Kasumi-1 (cell line): ENCODE data around the gene SLC37A2.
A peak's percentile ranks its signal among the peaks of the same experiment; 100 is the strongest.
"Not testable (repeated sequence)": the region's sequence is repeated elsewhere in the genome, so short reads cannot be mapped to it uniquely, and the experiment has no call there.

Experiments used
- DNase-seq, 2 experiments: peaks; one replicate each; lab custom pipeline; 2025; lab: John Stamatoyannopoulos, UW

Gene SLC37A2

GRCh38 chr11:125062931-125063428 lies at the start of gene SLC37A2:
SLC37A2 (plus strand) TSS chr11:125063305; CDS start chr11:125063368, 63 bp downstream.
- peak; percentile 8 to 9 for DNase-seq

- DNase-seq: no peak
Observed at GRCh38 chr11:125016413-125016812, 46.7 kb upstream of the SLC37A2 start.

- no peak for DNase-seq
Observed at GRCh38 chr11:125020342-125020741, 42.8 kb upstream of the SLC37A2 start.

- DNase-seq: no peak
Observed at GRCh38 chr11:125022551-125022950, 40.6 kb upstream of the SLC37A2 start.

- DNase-seq: no peak
Observed at GRCh38 chr11:125025968-125026367, 37.1 kb upstream of the SLC37A2 start.

- not testable (repeated sequence) for DNase-seq
Observed at GRCh38 chr11:125029431-125029830, 33.7 kb upstream of the SLC37A2 start.

GRCh38 chr11:125036933-125037332 lies 26.2 kb upstream of the SLC37A2 start:
- DNase-seq: no peak

- DNase-seq: no peak
Observed at GRCh38 chr11:125049164-125049792, 13.8 kb upstream of the SLC37A2 start.

GRCh38 chr11:125052047-125052446 lies 11.1 kb upstream of the SLC37A2 start:
- no peak for DNase-seq

GRCh38 chr11:125053167-125053566 lies 9.9 kb upstream of the SLC37A2 start:
- no peak for DNase-seq

GRCh38 chr11:125055107-125055715 lies 7.9 kb upstream of the SLC37A2 start:
- no peak for DNase-seq

GRCh38 chr11:125056111-125056510 lies 7.0 kb upstream of the SLC37A2 start:
- not testable (repeated sequence) for DNase-seq

GRCh38 chr11:125056931-125057692 lies 6.0 kb upstream of the SLC37A2 start:
- no peak for DNase-seq

GRCh38 chr11:125057693-125058016 lies 5.5 kb upstream of the SLC37A2 start:
- no peak for DNase-seq

GRCh38 chr11:125061281-125061680 lies 1.8 kb upstream of the SLC37A2 start:
- DNase-seq: no peak

- no peak for DNase-seq
Observed at GRCh38 chr11:125062218-125062930, 731 bp upstream of the SLC37A2 start.

GRCh38 chr11:125063429-125064043 lies 431 bp downstream of the SLC37A2 start:
- DNase-seq: no peak

GRCh38 chr11:125064070-125064469 lies 965 bp downstream of the SLC37A2 start:
- DNase-seq: no peak

- DNase-seq: no peak
Observed at GRCh38 chr11:125068368-125068767, 5.3 kb downstream of the SLC37A2 start.

GRCh38 chr11:125069008-125069407 lies 5.9 kb downstream of the SLC37A2 start:
- DNase-seq: no peak

- DNase-seq: peak; percentile 26 to 45
Observed at GRCh38 chr11:125069796-125070195, 6.7 kb downstream of the SLC37A2 start.

- peak; percentile 80 to 81 for DNase-seq
Observed at GRCh38 chr11:125070699-125071254, 7.7 kb downstream of the SLC37A2 start.
